Stimulated activated naive CD4-positive, alpha-beta T cell (primary cell): ENCODE data around the gene HOXB1.

Source experiments
- DNase-seq, 6 experiments: peaks; one replicate each; lab custom pipeline; 2025; lab: John Stamatoyannopoulos, UW

The HOXB1 gene

GRCh38 chr17:48530887-48531272, at the start of gene HOXB1:
HOXB1 (minus strand) TSS chr17:48531011; CDS start chr17:48530904, 107 bp downstream.
- DNase-seq, result no peak

GRCh38 chr17:48579760-48580554, 49.1 kb upstream of the HOXB1 start:
- DNase-seq, result no peak

DNA sequence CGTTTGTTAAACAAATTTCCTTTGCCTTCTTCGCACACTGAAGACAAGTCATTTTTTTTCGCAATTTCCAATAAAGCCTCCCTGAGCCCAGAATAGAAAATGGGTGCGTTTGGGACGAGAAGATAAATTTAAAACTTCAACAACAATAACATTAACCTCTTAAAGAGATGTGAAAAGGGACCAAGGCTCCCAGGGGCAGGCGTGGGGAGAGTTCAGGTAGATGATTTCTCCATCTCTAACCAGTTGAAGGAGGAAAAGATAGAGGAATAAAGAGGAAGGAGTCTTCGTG, 48.6 kb upstream of the HOXB1 start:
- no peak for DNase-seq

- DNase-seq, result no peak
Measured at GRCh38 chr17:48578616-48579470, 48.0 kb upstream of the HOXB1 start.

GRCh38 chr17:48577946-48578615, 47.3 kb upstream of the HOXB1 start, which contains the start of gene HOXB4:
HOXB4 (minus strand) TSS chr17:48578350; CDS start chr17:48578319, 31 bp downstream.
- peak; percentile 34 to 61 (median 50) for DNase-seq

- DNase-seq, result no peak
Measured at GRCh38 chr17:48577330-48577945, 46.6 kb upstream of the HOXB1 start.

- no peak for DNase-seq
Measured at GRCh38 chr17:48576479-48577309, 45.9 kb upstream of the HOXB1 start.

DNA sequence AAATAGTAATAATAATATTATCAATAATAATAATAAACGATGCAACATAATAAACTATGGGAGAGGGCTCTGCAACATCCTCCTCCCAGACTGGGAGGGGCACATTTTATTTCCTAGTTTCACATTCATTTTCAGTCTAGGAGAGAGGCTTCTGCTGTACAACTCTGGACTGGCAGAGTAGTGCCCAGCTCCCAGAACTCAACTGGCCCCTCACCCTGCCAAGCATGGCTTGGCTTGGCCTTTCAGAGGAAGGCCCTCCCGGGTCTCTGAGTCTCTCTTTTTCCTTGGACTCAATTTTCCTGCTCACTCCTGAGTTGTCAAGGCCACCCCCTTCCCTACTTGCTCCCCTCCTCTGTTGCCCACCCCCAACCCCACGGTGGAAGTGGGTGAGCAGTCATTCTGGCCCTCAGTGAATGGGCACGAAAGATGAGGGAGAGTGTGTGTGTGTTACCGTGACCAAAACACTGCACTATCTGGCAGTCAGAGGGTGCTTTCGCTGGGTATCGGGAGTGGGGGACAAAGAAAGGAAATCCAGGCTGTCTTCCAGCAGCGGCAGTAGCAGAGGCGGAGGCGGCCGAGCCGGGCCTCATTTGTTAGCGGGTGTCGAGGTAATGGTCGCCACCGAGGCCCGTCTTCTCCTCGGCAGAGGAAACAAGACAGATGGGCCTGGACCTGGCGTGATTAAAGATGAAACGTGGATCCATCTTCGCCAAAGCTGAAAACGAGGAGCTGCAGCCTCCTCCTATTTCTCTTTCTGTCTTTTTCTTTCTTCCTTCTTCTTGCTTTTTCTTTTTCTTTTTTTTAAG, 45.1 kb upstream of the HOXB1 start:
- no peak for DNase-seq

DNA sequence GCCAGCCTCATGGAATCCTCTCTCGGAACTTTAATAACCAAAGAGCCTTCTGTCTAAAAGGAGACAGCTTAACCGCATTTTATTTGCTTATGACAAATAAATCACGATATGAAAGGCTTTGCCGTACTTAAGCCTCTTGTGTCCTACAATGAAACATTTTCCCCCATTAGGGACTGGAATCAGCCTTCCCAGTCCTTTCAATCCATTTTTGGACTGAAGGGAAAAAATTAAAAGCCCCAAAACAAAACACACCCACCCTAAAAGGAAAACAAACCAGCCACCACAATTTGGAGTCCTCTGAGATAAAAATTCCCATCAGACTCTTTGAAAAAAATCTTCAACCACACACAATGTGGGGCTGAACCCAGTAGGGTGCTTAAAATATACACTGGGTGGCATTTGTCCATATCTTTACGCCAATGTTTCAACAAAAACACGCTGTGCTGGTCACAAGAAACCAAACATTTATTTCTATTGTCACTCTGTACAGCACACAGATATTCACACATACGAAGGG, 44.3 kb upstream of the HOXB1 start:
- DNase-seq, result no peak

DNA sequence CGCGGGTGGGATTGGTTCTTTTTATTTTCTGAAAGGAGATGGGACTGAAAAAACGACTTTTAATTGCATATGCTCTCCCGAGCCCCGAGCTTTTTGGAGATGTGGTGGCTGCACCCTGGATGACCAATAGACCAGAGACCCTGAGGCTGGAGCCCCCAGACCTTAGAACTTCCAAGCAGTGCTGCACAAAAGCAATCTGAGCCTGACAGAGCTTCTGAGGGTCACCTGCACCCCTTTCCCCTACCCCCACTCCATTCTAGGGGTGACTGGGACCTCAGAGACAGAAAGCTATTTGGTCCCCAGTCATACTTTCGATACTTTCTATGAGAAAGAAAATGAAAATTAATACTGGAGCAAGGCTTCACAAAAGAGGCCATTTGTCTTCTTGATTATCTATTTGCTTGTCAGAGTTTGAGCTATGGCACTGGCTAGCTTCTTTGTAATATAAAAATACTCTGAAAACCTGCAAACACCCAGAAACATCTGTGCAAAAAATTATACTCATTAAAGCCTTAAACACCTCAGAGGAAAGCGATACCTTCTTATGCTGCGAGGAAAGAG, 43.8 kb upstream of the HOXB1 start:
- no peak for DNase-seq

DNA sequence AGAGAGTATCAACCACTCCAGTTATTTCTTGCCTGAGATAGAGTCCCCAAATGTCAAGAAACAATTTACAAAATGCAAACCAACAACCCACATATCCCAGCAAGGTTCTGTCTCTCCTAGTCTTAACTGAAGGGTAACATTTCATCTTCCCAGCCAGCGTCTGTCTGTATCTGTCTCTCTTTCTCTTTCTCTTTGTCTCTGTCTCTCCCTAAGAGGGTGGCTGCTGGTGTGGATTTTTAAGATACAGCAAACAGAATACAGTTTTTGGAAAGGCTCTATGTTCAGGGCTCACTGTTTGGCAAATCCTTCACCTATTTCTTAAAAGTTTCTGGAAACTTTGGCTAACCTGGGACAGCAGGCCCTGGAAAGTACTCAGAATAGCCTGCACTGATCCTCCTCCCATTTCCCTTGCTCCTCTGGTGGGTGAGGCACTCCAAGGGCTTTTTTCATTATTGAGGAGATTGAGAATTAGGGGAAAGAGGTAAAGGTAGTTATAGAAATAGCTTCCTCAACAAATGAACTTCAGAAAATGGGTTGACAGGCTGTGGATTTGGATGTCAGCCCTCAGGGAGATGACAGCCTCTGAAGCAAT, 41.1 kb upstream of the HOXB1 start:
- no peak for DNase-seq

DNA sequence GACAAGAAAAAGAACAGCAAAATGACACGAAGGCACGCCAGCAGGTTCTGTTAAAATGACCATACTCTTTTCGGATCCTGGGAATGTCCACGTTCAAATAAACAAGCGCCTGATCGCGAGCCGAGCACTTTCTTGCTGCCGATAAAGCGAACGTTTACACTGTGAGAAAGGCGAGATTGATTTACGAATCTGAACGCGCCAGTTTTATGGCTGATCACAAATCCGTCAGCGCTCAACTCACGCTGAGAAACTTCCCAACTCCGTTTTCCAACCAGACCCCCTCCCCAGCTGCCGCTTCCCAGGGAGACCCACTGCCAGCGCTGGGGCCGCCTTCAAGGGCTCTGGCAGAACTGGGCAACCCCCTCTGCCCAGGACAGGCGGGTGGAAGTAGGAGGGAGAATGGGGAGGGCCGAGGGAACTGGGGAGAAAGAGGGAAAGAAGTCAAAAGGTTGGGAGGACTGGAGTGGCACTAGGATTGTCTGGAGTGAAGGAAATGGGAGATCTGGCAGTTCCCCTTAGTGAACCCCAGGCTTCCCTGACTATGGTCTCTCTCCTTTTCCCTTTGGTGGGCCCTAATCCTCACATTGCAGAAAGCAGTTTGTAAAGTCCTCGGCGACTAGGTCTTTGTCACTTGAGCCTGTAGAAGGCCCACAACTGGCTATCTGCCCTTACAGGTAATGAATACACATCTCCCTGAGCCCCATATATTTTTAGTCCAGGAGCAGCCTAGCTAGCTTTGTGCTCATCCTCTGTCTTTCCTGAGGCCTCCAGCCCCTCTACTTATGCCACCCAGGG, 40.4 kb upstream of the HOXB1 start:
- DNase-seq, result no peak

GRCh38 chr17:48570325-48571023, 39.7 kb upstream of the HOXB1 start:
- no peak for DNase-seq

GRCh38 chr17:48569674-48570324, 39.0 kb upstream of the HOXB1 start:
- no peak for DNase-seq

- no peak for DNase-seq
Measured at GRCh38 chr17:48569240-48569582, 38.4 kb upstream of the HOXB1 start.

- DNase-seq, result no peak
Measured at GRCh38 chr17:48568499-48569239, 37.9 kb upstream of the HOXB1 start.
